Dermis blood vessel endothelial cell (primary cell): ENCODE results near the gene NANS. TPM values are rescaled to one million over a fixed set of nuclear protein-coding genes. Genes with fewer than 3 reads are reported as not detected.
"Not testable (repeated sequence)": the region's sequence is repeated elsewhere in the genome, so short reads cannot be mapped to it uniquely, and the experiment has no call there.

Experiments
- DNase-seq: peaks from one replicate; pipeline ENCODE4 v3.0.0; 2010
- total RNA-seq: library from RNA; depleted of rRNA; stranded (reverse); fragments of >200 nt; gene quantifications from 2 replicates; pipeline ENCODE4 v1.2.3, GENCODE V29; 2014

The NANS gene
- total RNA-seq, 1 donor from 2014 or later, result 139 TPM

- DNase-seq, result no peak
Observed at GRCh38 chr9:98080326-98080725, 23.8 kb downstream of the NANS start.

GRCh38 chr9:98080780-98081179, 24.2 kb downstream of the NANS start:
- no peak for DNase-seq

- peak; percentile 68 for DNase-seq
Observed at GRCh38 chr9:98081477-98082219, 25.1 kb downstream of the NANS start.

GRCh38 chr9:98083061-98083501, 26.5 kb downstream of the NANS start:
- no peak for DNase-seq

- no peak for DNase-seq
Observed at GRCh38 chr9:98083566-98084183, 27.1 kb downstream of the NANS start.

- DNase-seq, result no peak
Observed at GRCh38 chr9:98084396-98084795, 27.9 kb downstream of the NANS start.

- no peak for DNase-seq
Observed at GRCh38 chr9:98085058-98085457, 28.5 kb downstream of the NANS start.

- no peak for DNase-seq
Observed at GRCh38 chr9:98085944-98086343, 29.4 kb downstream of the NANS start.

- DNase-seq, result no peak
Observed at GRCh38 chr9:98086461-98086860, 29.9 kb downstream of the NANS start.

GRCh38 chr9:98087420-98088354, 31.2 kb downstream of the NANS start:
- peak; percentile 80 for DNase-seq

GRCh38 chr9:98090674-98091073, 34.1 kb downstream of the NANS start:
- not testable (repeated sequence) for DNase-seq

GRCh38 chr9:98091735-98092612, 35.4 kb downstream of the NANS start:
- DNase-seq, result no peak

GRCh38 chr9:98092613-98092931, 36.0 kb downstream of the NANS start:
- DNase-seq, result no peak

- DNase-seq, result no peak
Observed at GRCh38 chr9:98094316-98094715, 37.8 kb downstream of the NANS start.

- no peak for DNase-seq
Observed at GRCh38 chr9:98094851-98095250, 38.3 kb downstream of the NANS start.

GRCh38 chr9:98095401-98095800, 38.9 kb downstream of the NANS start:
- DNase-seq, result no peak

- DNase-seq, result no peak
Observed at GRCh38 chr9:98096091-98096490, 39.6 kb downstream of the NANS start.

- DNase-seq, result no peak
Observed at GRCh38 chr9:98097836-98098235, 41.3 kb downstream of the NANS start.

- no peak for DNase-seq
Observed at GRCh38 chr9:98099346-98099745, 42.8 kb downstream of the NANS start.

- DNase-seq, result no peak
Observed at GRCh38 chr9:98099898-98100297, 43.4 kb downstream of the NANS start.

- DNase-seq, result no peak
Observed at GRCh38 chr9:98100456-98100855, 43.9 kb downstream of the NANS start.

GRCh38 chr9:98101416-98101815, 44.9 kb downstream of the NANS start:
- DNase-seq, result no peak
